Natural killer cell (primary cell): ENCODE results near the gene MTA3. TPM values are rescaled to one million over a fixed set of nuclear protein-coding genes. Genes with fewer than 3 reads are reported as not detected.

Experiments used
- ATAC-seq, 3 donors: fragments of 150-1000 bp in 2 of 3; fragments of 200-7000 bp in 1 of 3; cut with Tn5 transposase; 1 replicate in 1 of 3; 2 replicates in 2 of 3; pipeline ENCODE4 v1.10.0; 2021; ENCODE audit warnings: mild to moderate bottlenecking in 2 of 3, moderate library complexity in 2 of 3
- DNase-seq, 2 donors: peaks; one replicate each; pipeline versions ENCODE4 v3.0.0 to v3.0.0-alpha.2; 2013 to 2021; ENCODE audit warnings: mixed read lengths in 1 of 2
- H3K27ac ChIP-seq: one replicate; pipeline ENCODE4 v1.5.1; 2013; ENCODE audit warnings: mild to moderate bottlenecking, low read length
- H3K27me3 ChIP-seq: one replicate; pipeline ENCODE4 v1.6.1; 2013; ENCODE audit warnings: low read length; ENCODE audit not compliant: control insufficient read depth, insufficient read depth
- H3K36me3 ChIP-seq: one replicate; pipeline ENCODE4 v1.6.1; 2013; ENCODE audit warnings: low read length; ENCODE audit not compliant: control insufficient read depth, insufficient read depth
- H3K4me1 ChIP-seq: one replicate; pipeline ENCODE4 v1.6.1; 2013; ENCODE audit warnings: low read length; ENCODE audit not compliant: control insufficient read depth, insufficient read depth
- H3K4me3 ChIP-seq: one replicate; pipeline ENCODE4 v1.5.1; 2013; ENCODE audit warnings: low read length
- H3K9me3 ChIP-seq: one replicate; pipeline ENCODE4 v1.6.1; 2013; ENCODE audit warnings: low read length; ENCODE audit not compliant: control insufficient read depth, insufficient read depth
- H3K27ac Mint-ChIP-seq, 2 donors: one replicate each; pipeline ENCODE4 v1.8.0; 2022; ENCODE audit warnings: mild to moderate bottlenecking in 2 of 2, mixed read lengths in 2 of 2, moderate library complexity in 1 of 2
- H3K27me3 Mint-ChIP-seq, 2 donors: one replicate each; pipeline ENCODE4 v1.8.0; 2022; ENCODE audit warnings: low read depth in 2 of 2, mixed read lengths in 2 of 2
- H3K36me3 Mint-ChIP-seq: one replicate; pipeline ENCODE4 v1.8.0; 2022; ENCODE audit warnings: mixed read lengths
- H3K4me1 Mint-ChIP-seq, 2 donors: one replicate each; pipeline ENCODE4 v1.8.0; 2022; ENCODE audit warnings: mixed read lengths in 2 of 2
- H3K4me3 Mint-ChIP-seq: one replicate; pipeline ENCODE4 v1.8.0; 2022; ENCODE audit warnings: mild to moderate bottlenecking, moderate library complexity, mixed read lengths
- H3K9me3 Mint-ChIP-seq, 2 donors: one replicate each; pipeline ENCODE4 v1.8.0; 2022; ENCODE audit warnings: mixed read lengths in 2 of 2
- CTCF ChIP-seq: fragments of 200-600 bp; IDR thresholded peaks from one replicate; pipeline ENCODE4 v1.8.0; 2022; ENCODE audit warnings: antibody characterized with exemption
- WGBS: methylation state at CpG from one replicate; pipeline ENCODE4 v1.1.7; 2013; ENCODE audit warnings: missing lambda C conversion rate; ENCODE audit not compliant: insufficient coverage; 5-methylcytosine and 5-hydroxymethylcytosine counted together
- intact Hi-C: fragments of 100-400 bp; cut with micrococcal nuclease; formaldehyde crosslinking; loops from one replicate; pipeline ENCODE4 v1.14.2; 2022
- total RNA-seq, 4 donors: library from RNA; stranded (reverse); fragments of 120-200 nt in 1 of 4; gene quantifications; one replicate each; pipeline versions ENCODE4 v1.2.3 to v1.2.4, GENCODE V29; 2013 to 2022

Gene MTA3
- total RNA-seq, 3 donors from 2014 or later (not counting 1 experiment from before 2014, with no cell fraction given) = 19.4 to 25.0 (median 21.5) TPM

DNA sequence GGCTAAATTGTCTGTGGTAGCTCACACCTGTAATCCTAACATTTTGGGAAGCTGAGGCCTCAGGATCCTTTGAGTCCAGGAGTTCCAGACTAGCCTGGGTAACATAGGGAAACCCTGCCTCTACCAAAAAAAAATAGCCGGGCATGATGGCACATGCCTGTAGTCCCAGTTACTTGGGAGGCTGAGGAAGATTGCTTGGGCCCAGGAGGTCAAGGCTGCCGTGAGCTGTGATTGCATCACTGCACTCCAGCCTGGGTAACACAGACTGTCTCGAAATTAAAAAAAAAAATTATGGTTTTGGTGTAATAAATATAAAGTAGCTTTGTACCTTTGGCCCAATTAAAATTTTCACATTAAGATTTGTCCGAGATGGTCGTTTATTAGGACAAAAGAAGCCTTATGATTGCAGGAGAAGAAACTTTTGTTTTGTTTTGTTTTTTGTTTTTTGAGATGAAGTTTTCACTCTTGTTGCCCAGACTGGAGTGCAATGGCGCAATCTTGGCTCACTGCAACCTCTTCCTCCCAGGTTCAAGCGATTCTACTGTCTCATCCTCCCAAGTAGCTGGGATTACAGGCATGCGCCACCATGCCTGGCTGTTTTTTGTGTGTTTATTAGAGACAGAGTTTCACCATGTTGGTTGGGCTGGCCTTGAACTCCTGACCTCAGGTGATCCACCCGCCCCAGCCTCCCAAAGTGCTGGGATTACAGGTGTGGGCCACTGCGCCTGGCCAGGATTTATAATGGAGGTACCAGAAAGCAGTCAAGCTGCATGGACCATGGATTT, 4.1 kb downstream of the MTA3 start:
- Histone ChIP-seq H3K9me3 (no peaks in the 10 kb centered on the region), H3K4me3 (no peak overlapping the region), H3K36me3 (no peaks in the 10 kb centered on the region), H3K27me3 (no peaks in the 10 kb centered on the region), H3K4me1 (peaks cover 11% of the 10 kb centered on the region), H3K27ac (no peak overlapping the region)
- Mint-ChIP-seq H3K9me3 (no peaks in the 10 kb centered on the region), H3K4me1 (peaks cover 22 to 31% of the 10 kb centered on the region in 2 donors), H3K36me3 (no peaks in the 10 kb centered on the region), H3K4me3 (no peak overlapping the region), H3K27me3 (no peaks in the 10 kb centered on the region), H3K27ac (no peak overlapping the region)
- no peak for TF ChIP-seq CTCF
- no peak for ATAC-seq
- WGBS = 97% methylated on average over 10 of the region's 10 CpGs
- no peak for DNase-seq
- intact Hi-C loops = no loop called here

DNA sequence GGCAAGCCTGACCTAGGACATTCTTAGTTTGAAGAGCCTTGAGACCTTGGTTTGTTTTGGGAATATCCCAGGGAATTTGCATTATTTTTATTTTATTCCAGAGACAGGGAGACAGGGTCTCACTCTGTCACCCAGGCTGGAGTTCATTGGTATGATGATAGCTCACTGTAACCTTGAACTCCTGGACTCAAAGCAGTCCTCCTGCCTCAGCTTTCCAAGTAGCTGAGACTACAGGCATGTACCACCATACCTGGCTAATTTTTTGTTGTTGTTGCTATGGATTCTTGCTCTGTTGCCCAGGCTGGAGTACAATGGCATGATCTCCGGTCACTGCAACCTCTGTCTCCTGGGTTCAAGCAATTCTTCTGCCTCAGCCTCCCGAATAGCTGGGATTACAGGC, 4.8 kb downstream of the MTA3 start:
- no peak overlapping the region for H3K27ac Mint-ChIP-seq
- H3K4me1 Mint-ChIP-seq = peaks cover 23 to 31% of the 10 kb centered on the region in 2 donors
- WGBS = 89% methylated on average over 1 of the region's 2 CpGs

GRCh38 chr2:42575458-42576064, 7.1 kb downstream of the MTA3 start:
- H3K4me3 ChIP-seq = no peak overlapping the region
- no peaks in the 10 kb centered on the region for H3K9me3 ChIP-seq
- no peaks in the 10 kb centered on the region for H3K4me1 ChIP-seq
- intact Hi-C loops = no loop called here
- Mint-ChIP-seq H3K27me3 (no peaks in the 10 kb centered on the region), H3K4me1 (peaks cover 21 to 25% of the 10 kb centered on the region in 2 donors), H3K27ac (peak overlapping the region in 1 of 2 donors; percentile 4), H3K4me3 (no peak overlapping the region), H3K36me3 (no peaks in the 10 kb centered on the region), H3K9me3 (no peaks in the 10 kb centered on the region)
- no peaks in the 10 kb centered on the region for H3K27me3 ChIP-seq
- ATAC-seq = peak in 1 of 3 donors; percentile 59
- WGBS = 0% methylated on average over 1 of the region's 3 CpGs
- peak in 1 of 2 donors; percentile 14 for DNase-seq
- peaks cover 2% of the 10 kb centered on the region for H3K36me3 ChIP-seq
- no peak overlapping the region for H3K27ac ChIP-seq
- TF ChIP-seq CTCF = no peak

More for the DNA sequence above, 4.8 kb downstream of the MTA3 start:
- H3K9me3 ChIP-seq = no peaks in the 10 kb centered on the region
- H3K4me3 Mint-ChIP-seq = no peak overlapping the region
- DNase-seq (no peak), ATAC-seq (no peak)
- peaks cover 5% of the 10 kb centered on the region for H3K4me1 ChIP-seq
- H3K36me3 ChIP-seq = no peaks in the 10 kb centered on the region
- no peaks in the 10 kb centered on the region for H3K36me3 Mint-ChIP-seq
- no peak overlapping the region for H3K4me3 ChIP-seq
- intact Hi-C loops = no loop called here
- H3K27me3 ChIP-seq = no peaks in the 10 kb centered on the region
- no peak for TF ChIP-seq CTCF
- no peaks in the 10 kb centered on the region for H3K9me3 Mint-ChIP-seq
- H3K27ac ChIP-seq = no peak overlapping the region
- no peaks in the 10 kb centered on the region for H3K27me3 Mint-ChIP-seq
